Endothelial cell of umbilical vein (primary cell): ENCODE measurements around the gene STPG4. TPM values are rescaled to one million over a fixed set of nuclear protein-coding genes. Genes with fewer than 3 reads are reported as not detected.

Source experiments
- BruUV-seq: library from RNA; stranded (reverse); fragments of 400-500 nt; replicated peaks from 2 replicates; lab custom pipeline; 2021; lab: Mats Ljungman, UMichigan
- CTCF ChIA-PET: fragments of 300-600, 350-600 bp; sonication (Branson Sonifier 250); formaldehyde crosslinking; loops from one replicate; lab custom pipeline; 2021; ENCODE audit warnings: antibody characterized with exemption, inconsistent platforms; lab: Charles Lee
- POLR2A ChIA-PET: fragments of 300-600, 350-600 bp; sonication (Branson Sonifier 250); formaldehyde crosslinking; loops from one replicate; lab custom pipeline; 2021; ENCODE audit warnings: antibody characterized with exemption, inconsistent platforms; lab: Charles Lee
- DNase-seq: peaks from one replicate; pipeline ENCODE4 v3.0.0-alpha.2; 2011; ENCODE audit warnings: low read depth, low spot score
- FAIRE-seq: peaks from 2 replicates; lab custom pipeline; 2011; peaks lifted over from hg19 to GRCh38; lab: Jason Lieb, UNC
- H2AFZ ChIP-seq: 2 replicates; pipeline ENCODE4 v1.6.0; 2012; ENCODE audit warnings: low read depth, low read length, control low read depth, inconsistent platforms
- H3K27ac ChIP-seq: 2 replicates; pipeline ENCODE4 v1.5.1; 2011; ENCODE audit warnings: low read depth, mild to moderate bottlenecking, control low read depth, low read length, moderate library complexity; ENCODE audit not compliant: insufficient read depth
- H3K27me3 ChIP-seq, 2 experiments: 2 replicates each; pipeline versions ENCODE4 v1.6.0 to v1.6.1; 2011; ENCODE audit warnings: low read length in 2 of 2, mixed read lengths in 1 of 2; ENCODE audit not compliant: control insufficient read depth in 2 of 2, insufficient read depth in 2 of 2
- H3K36me3 ChIP-seq, 2 experiments: 2 replicates in 1 of 2; 3 replicates in 1 of 2; pipeline ENCODE4 v1.5.1; 2011; ENCODE audit warnings: low read length in 2 of 2, mild to moderate bottlenecking in 1 of 2, moderate library complexity in 1 of 2; ENCODE audit not compliant: control insufficient read depth in 2 of 2, insufficient read depth in 2 of 2; ENCODE audit errors: extremely low read depth in 1 of 2
- H3K4me1 ChIP-seq: 3 replicates; pipeline ENCODE4 v1.5.1; 2011; ENCODE audit warnings: mild to moderate bottlenecking, low read length; ENCODE audit not compliant: control insufficient read depth, insufficient read depth; ENCODE audit errors: extremely low read depth
- H3K4me2 ChIP-seq: 2 replicates; pipeline ENCODE4 v1.6.1; 2011; ENCODE audit warnings: low read length, control low read depth, mixed read lengths; ENCODE audit not compliant: insufficient read depth
- H3K4me3 ChIP-seq, 3 experiments: fragments of 200-600 bp in 1 of 3; sonication (generic), shearing (Covaris generic) in 1 of 3; replicated peaks in 1 of 3; 2 replicates each; pipeline ENCODE4 v1.5.1; 2011 to 2016; ENCODE audit warnings: control low read depth in 3 of 3, low read length in 3 of 3, mild to moderate bottlenecking in 2 of 3, inconsistent platforms in 1 of 3, low read depth in 1 of 3, moderate library complexity in 1 of 3; ENCODE audit not compliant: insufficient read depth in 1 of 3
- H3K79me2 ChIP-seq: 2 replicates; pipeline ENCODE4 v1.6.0; 2012; ENCODE audit warnings: low read length, inconsistent platforms; ENCODE audit not compliant: control insufficient read depth, insufficient read depth
- H3K9ac ChIP-seq: replicated peaks from 2 replicates; pipeline ENCODE3; 2011; ENCODE audit warnings: low read length, control low read depth; ENCODE audit not compliant: insufficient read depth; ENCODE audit errors: extremely low read depth
- H3K9me1 ChIP-seq: replicated peaks from 3 replicates; pipeline ENCODE4 v1.6.0; 2011; ENCODE audit warnings: mild to moderate bottlenecking, low read length; ENCODE audit not compliant: control insufficient read depth, insufficient read depth; ENCODE audit errors: extremely low read depth
- H3K9me3 ChIP-seq: replicated peaks from 2 replicates; pipeline ENCODE4 v1.5.1; 2012; ENCODE audit warnings: low read length, inconsistent platforms; ENCODE audit not compliant: control insufficient read depth, insufficient read depth
- H4K20me1 ChIP-seq: replicated peaks from 2 replicates; pipeline ENCODE3; 2011; ENCODE audit warnings: mild to moderate bottlenecking, low read length; ENCODE audit not compliant: control insufficient read depth, insufficient read depth; ENCODE audit errors: extremely low read depth
- EZH2 ChIP-seq: IDR thresholded peaks from 2 replicates; pipeline ENCODE4 v1.6.1; 2012; ENCODE audit warnings: borderline replicate concordance, low read depth, mild to moderate bottlenecking, moderate library complexity, low read length, inconsistent platforms; ENCODE audit not compliant: severe bottlenecking
- FOS ChIP-seq: IDR thresholded peaks from 2 replicates; pipeline ENCODE4 v1.6.1; 2011; ENCODE audit warnings: mild to moderate bottlenecking, low read length, moderate library complexity, borderline replicate concordance; ENCODE audit not compliant: insufficient read depth
- GATA2 ChIP-seq: IDR thresholded peaks from 2 replicates; pipeline ENCODE4 v1.7.0; 2011; ENCODE audit warnings: low read depth, mild to moderate bottlenecking, moderate library complexity, mixed read lengths, low read length; ENCODE audit not compliant: insufficient read length, insufficient read depth
- JUN ChIP-seq: IDR thresholded peaks from 2 replicates; pipeline ENCODE4 v1.6.1; 2011; ENCODE audit warnings: borderline replicate concordance, low read depth; ENCODE audit not compliant: insufficient read length, insufficient read depth
- MYC ChIP-seq: IDR thresholded peaks from one replicate; pipeline ENCODE4 v1.6.1; 2011; ENCODE audit warnings: mild to moderate bottlenecking, low read depth, low read length
- POLR2A ChIP-seq: IDR thresholded peaks from 2 replicates; pipeline ENCODE4 v1.6.1; 2012; ENCODE audit warnings: low read depth, mild to moderate bottlenecking, control low read depth, low read length
- POLR2AphosphoS5 ChIP-seq: IDR thresholded peaks from 2 replicates; pipeline ENCODE4 v1.6.1; 2012; ENCODE audit warnings: low read depth, mild to moderate bottlenecking, control low read depth, low read length, moderate library complexity; ENCODE audit not compliant: insufficient read depth
- dilution Hi-C: fragments of 300-500 bp; cut with MboI; formaldehyde crosslinking; loops from one replicate; pipeline ENCODE4 v1.15.0; 2019; ENCODE audit warnings: low sequenced_read_pairs; ENCODE audit not compliant: extremely low pct_ligation_motif_present
- intact Hi-C: fragments of 100-400 bp; cut with micrococcal nuclease; formaldehyde crosslinking; loops from one replicate; pipeline ENCODE4 v1.10.0; 2022
- polyA plus RNA-seq, 4 experiments: library from polyadenylated mRNA; depleted of rRNA in 3 of 4; stranded (reverse) in 3 of 4; unstranded in 1 of 4; fragments of >200 nt; gene quantifications; 2 replicates each; pipeline versions ENCODE4 v1.2.1 to v1.2.3, GENCODE V29; 2011 to 2012; ENCODE audit warnings: missing spikeins in 1 of 4
- total RNA-seq: library from RNA; stranded (reverse); gene quantifications from 2 replicates; pipeline ENCODE4 v1.2.3, GENCODE V29; 2021
- TF ChIP-seq, protein P1 (sequence below), 2 donors: IDR thresholded peaks; 1 replicate in 1 of 2; 2 replicates in 1 of 2; pipeline ENCODE4 v1.5.1; 2011; ENCODE audit warnings: low read length in 2 of 2, mild to moderate bottlenecking in 2 of 2, moderate library complexity in 2 of 2, control low read depth in 1 of 2, inconsistent platforms in 1 of 2, low read depth in 1 of 2; ENCODE audit not compliant: insufficient read depth in 1 of 2; ENCODE audit errors: extremely low read depth in 1 of 2
- TF ChIP-seq, protein P2 (sequence below): IDR thresholded peaks from 2 replicates; pipeline ENCODE4 v1.6.1; 2011; ENCODE audit not compliant: insufficient read depth, insufficient read length

The STPG4 gene
- total and polyA plus RNA-seq, 2 donors (not counting 3 experiments of a cell fraction or from before 2014, with no cell fraction given): 0.53 TPM; not detected in 1

DNA sequence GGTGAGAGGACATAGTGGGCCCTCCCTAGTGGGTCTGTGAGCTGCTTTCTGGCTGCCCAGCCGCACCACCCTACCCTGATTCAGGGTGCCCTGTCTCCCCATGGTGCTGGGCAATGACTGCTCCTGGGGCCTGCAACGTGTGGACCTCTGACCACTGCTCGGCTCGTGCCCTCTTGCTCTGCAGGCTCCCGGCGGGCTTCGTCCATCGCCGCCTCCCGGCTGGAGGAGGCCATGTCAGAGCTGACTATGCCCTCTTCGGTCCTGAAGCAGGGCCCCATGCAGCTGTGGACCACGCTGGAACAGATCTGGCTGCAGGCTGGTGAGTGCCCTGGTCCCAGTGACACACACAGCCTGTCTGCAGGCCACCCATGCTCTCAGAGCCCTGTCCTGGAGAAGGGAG is 103.5 kb downstream of the STPG4 start:
- Histone ChIP-seq H3K9me1 (no peaks in the 10 kb centered on the region), H3K4me1 (no peaks in the 10 kb centered on the region), H3K79me2 (no peaks in the 10 kb centered on the region), H3K27ac (no peak overlapping the region), H3K9ac (no peak overlapping the region), H4K20me1 (no peaks in the 10 kb centered on the region), H3K27me3 (no peaks in the 10 kb centered on the region), H3K4me3 (no peak overlapping the region), H3K9me3 (no peaks in the 10 kb centered on the region), H3K4me2 (no peak overlapping the region), H3K36me3 (no peaks in the 10 kb centered on the region), H2AFZ (no peak overlapping the region)
- no TSS peak for BruUV-seq
- TF ChIP-seq, protein P1, sequence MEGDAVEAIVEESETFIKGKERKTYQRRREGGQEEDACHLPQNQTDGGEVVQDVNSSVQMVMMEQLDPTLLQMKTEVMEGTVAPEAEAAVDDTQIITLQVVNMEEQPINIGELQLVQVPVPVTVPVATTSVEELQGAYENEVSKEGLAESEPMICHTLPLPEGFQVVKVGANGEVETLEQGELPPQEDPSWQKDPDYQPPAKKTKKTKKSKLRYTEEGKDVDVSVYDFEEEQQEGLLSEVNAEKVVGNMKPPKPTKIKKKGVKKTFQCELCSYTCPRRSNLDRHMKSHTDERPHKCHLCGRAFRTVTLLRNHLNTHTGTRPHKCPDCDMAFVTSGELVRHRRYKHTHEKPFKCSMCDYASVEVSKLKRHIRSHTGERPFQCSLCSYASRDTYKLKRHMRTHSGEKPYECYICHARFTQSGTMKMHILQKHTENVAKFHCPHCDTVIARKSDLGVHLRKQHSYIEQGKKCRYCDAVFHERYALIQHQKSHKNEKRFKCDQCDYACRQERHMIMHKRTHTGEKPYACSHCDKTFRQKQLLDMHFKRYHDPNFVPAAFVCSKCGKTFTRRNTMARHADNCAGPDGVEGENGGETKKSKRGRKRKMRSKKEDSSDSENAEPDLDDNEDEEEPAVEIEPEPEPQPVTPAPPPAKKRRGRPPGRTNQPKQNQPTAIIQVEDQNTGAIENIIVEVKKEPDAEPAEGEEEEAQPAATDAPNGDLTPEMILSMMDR (IDR thresholded peaks at IDR 0.05; ENCODE audit: extremely low read depth in 1 of 2, insufficient read depth in 1 of 2, low read depth in 1 of 2, low read length in 2 of 2): no peak
- TF ChIP-seq POLR2A (no peak), JUN (no peak), GATA2 (no peak), MYC (no peak), EZH2 (no peak), POLR2AphosphoS5 (no peak), FOS (no peak)
- TF ChIP-seq, protein P2, sequence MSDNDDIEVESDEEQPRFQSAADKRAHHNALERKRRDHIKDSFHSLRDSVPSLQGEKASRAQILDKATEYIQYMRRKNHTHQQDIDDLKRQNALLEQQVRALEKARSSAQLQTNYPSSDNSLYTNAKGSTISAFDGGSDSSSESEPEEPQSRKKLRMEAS: no peak
- dilution Hi-C loops (no loop called here), intact Hi-C loops (no loop called here)
- FAIRE-seq: no peak
- ChIA-PET CTCF (no interaction called here), POLR2A (no interaction called here)
- no peak for DNase-seq
